ENCODE measurements around the gene ARHGAP15.

ARHGAP15 gene

DNA sequence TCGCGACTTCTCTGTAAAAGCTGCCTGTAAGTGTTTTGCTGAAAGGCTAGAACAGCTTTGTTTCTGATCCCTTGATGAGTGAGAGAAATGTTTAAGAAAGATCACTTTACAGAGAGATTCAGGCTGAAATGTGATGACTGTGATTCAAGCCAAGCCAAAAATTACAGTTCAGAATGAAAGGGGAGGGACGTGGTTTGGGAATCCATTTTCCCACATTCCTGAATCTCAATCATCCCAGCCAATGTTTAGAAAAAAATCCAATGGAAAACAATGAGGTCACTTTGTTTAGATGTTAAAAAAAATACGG lies 416.7 kb downstream of the ARHGAP15 start:
- ChIA-PET POLR2A (no interaction called here), CTCF (no interaction called here)
- TF ChIP-seq ELF4 (IDR thresholded peaks at IDR 0.05) (no peak), CTBP1 (IDR thresholded peaks at IDR 0.05; ENCODE audit: borderline replicate concordance) (no peak), FOXM1 (IDR thresholded peaks at IDR 0.05; ENCODE audit: borderline replicate concordance) (no peak), TARDBP (IDR thresholded peaks at IDR 0.05) (no peak), BHLHE40 (IDR thresholded peaks at IDR 0.05; ENCODE audit: borderline replicate concordance) (no peak), FOXA1 (IDR thresholded peaks at IDR 0.05) (no peak), HDGF (IDR thresholded peaks at IDR 0.05; ENCODE audit: borderline replicate concordance) (no peak), FOXK2 (IDR thresholded peaks at IDR 0.05) (no peak), L3MBTL2 (conservative IDR thresholded peaks at IDR 0.05) (no peak), LEF1 (IDR thresholded peaks at IDR 0.05; ENCODE audit: borderline replicate concordance) (no peak), SUZ12 (IDR thresholded peaks at IDR 0.05) (no peak), ZNF384 (IDR thresholded peaks at IDR 0.05) (no peak), ARNT (IDR thresholded peaks at IDR 0.05) (no peak)
- TF ChIP-seq, protein P1, sequence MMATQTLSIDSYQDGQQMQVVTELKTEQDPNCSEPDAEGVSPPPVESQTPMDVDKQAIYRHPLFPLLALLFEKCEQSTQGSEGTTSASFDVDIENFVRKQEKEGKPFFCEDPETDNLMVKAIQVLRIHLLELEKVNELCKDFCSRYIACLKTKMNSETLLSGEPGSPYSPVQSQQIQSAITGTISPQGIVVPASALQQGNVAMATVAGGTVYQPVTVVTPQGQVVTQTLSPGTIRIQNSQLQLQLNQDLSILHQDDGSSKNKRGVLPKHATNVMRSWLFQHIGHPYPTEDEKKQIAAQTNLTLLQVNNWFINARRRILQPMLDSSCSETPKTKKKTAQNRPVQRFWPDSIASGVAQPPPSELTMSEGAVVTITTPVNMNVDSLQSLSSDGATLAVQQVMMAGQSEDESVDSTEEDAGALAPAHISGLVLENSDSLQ (IDR thresholded peaks at IDR 0.05): no peak
- no peak for DNase-seq (ENCODE audit: extremely low spot score)

DNA sequence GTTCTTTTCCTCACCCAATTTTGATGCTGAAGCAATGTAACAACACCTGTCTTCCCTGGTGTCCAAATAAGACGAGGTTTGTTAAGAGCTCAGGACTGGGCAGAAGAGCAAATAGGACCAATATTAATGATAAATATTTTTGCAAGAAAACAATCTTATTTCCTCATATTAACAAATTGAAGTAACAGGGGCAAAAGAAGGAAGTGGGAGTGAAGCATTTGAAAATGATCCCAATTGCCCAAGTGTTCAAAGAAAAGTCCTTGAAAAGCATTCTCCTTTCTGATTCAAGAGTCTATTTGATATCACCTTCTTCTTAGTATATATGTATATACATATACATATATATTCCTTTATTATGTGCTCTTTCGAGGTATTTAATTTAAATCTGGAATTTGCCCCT lies 418.8 kb downstream of the ARHGAP15 start:
- no peak for TF ChIP-seq ELF4 (IDR thresholded peaks at IDR 0.05)
- ChIA-PET POLR2A (no interaction called here), CTCF (no interaction called here)
- no peak for DNase-seq (ENCODE audit: extremely low spot score)

GRCh38 chr2:143550500-143550899 lies 421.3 kb downstream of the ARHGAP15 start:
- TF ChIP-seq TARDBP (IDR thresholded peaks at IDR 0.05) (no peak), FOXK2 (IDR thresholded peaks at IDR 0.05) (no peak), FOXA1 (IDR thresholded peaks at IDR 0.05) (no peak), ZNF384 (IDR thresholded peaks at IDR 0.05) (no peak), ELF4 (IDR thresholded peaks at IDR 0.05) (no peak), HDGF (IDR thresholded peaks at IDR 0.05; ENCODE audit: borderline replicate concordance) (no peak), BHLHE40 (IDR thresholded peaks at IDR 0.05; ENCODE audit: borderline replicate concordance) (no peak), L3MBTL2 (conservative IDR thresholded peaks at IDR 0.05) (no peak), SUZ12 (IDR thresholded peaks at IDR 0.05) (no peak), CTBP1 (IDR thresholded peaks at IDR 0.05; ENCODE audit: borderline replicate concordance) (no peak), LEF1 (IDR thresholded peaks at IDR 0.05; ENCODE audit: borderline replicate concordance) (no peak), SP1 (IDR thresholded peaks at IDR 0.05) (no peak), FOXM1 (IDR thresholded peaks at IDR 0.05; ENCODE audit: borderline replicate concordance) (no peak), NFRKB (IDR thresholded peaks at IDR 0.05) (no peak), ARNT (IDR thresholded peaks at IDR 0.05) (no peak)
- TF ChIP-seq, protein P1 (IDR thresholded peaks at IDR 0.05): no peak
- no peak for DNase-seq (ENCODE audit: extremely low spot score)
- ChIA-PET CTCF (no interaction called here), POLR2A (no interaction called here)

DNA sequence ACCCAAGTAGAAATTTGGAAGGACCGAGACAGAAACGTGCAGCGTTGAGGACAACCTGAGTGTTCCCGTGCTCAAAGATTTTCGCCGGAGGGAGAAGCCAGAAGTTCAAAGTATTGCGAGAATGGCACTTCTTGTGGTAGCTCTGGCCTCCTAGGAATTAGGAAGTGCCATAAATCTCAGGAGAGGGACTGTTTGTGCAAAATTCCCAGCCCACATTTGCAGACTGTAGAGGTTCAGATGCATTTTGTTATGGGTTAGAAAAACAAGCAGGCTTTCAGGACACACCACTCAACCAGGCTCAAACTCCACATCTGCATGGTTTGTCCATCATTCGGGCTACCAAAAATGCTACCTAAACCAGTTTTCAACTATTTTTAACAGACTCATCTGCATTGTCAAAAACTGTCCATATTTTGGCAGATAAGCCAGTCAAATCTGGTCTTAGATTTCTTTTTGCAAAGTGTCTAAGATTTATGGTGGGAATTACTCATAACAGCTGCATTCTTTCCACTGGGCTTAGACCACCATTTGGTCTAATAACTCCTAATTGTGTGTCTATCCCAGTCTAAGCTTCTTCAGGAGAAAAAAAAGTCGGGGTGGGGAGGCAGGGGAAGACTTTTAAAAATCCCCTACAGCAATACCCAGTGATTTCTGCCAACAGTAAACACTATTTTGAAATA lies 422.9 kb downstream of the ARHGAP15 start:
- TF ChIP-seq, protein P1 (IDR thresholded peaks at IDR 0.05): no peak
- TF ChIP-seq FOXM1 (IDR thresholded peaks at IDR 0.05; ENCODE audit: borderline replicate concordance) (no peak), TARDBP (IDR thresholded peaks at IDR 0.05) (no peak), FOXK2 (IDR thresholded peaks at IDR 0.05) (no peak), SP1 (IDR thresholded peaks at IDR 0.05) (no peak), L3MBTL2 (conservative IDR thresholded peaks at IDR 0.05) (no peak), ELF4 (IDR thresholded peaks at IDR 0.05) (no peak), BHLHE40 (IDR thresholded peaks at IDR 0.05; ENCODE audit: borderline replicate concordance) (no peak), HDGF (IDR thresholded peaks at IDR 0.05; ENCODE audit: borderline replicate concordance) (no peak), ZNF384 (IDR thresholded peaks at IDR 0.05) (no peak), FOXA1 (IDR thresholded peaks at IDR 0.05) (no peak)
- POLR2A ChIA-PET: no interaction called here
- no peak for DNase-seq (ENCODE audit: extremely low spot score)
- CTCF ChIA-PET: no interaction called here

GRCh38 chr2:143553261-143553660 lies 424.0 kb downstream of the ARHGAP15 start:
- POLR2A ChIA-PET: no interaction called here
- DNase-seq (ENCODE audit: extremely low spot score): no peak
- TF ChIP-seq NFRKB (IDR thresholded peaks at IDR 0.05): no peak
- TF ChIP-seq ZNF384 (IDR thresholded peaks at IDR 0.05): no peak
- no peak for TF ChIP-seq TARDBP (IDR thresholded peaks at IDR 0.05)
- TF ChIP-seq, protein P1 (IDR thresholded peaks at IDR 0.05): no peak
- TF ChIP-seq ELF4 (IDR thresholded peaks at IDR 0.05): no peak
- TF ChIP-seq FOXM1 (IDR thresholded peaks at IDR 0.05; ENCODE audit: borderline replicate concordance): no peak
- TF ChIP-seq HDGF (IDR thresholded peaks at IDR 0.05; ENCODE audit: borderline replicate concordance): no peak
- no peak for TF ChIP-seq SUZ12 (IDR thresholded peaks at IDR 0.05)
- CTCF ChIA-PET: no interaction called here

- DNase-seq (ENCODE audit: extremely low spot score): no peak
- POLR2A ChIA-PET: no interaction called here
- CTCF ChIA-PET: no interaction called here
- TF ChIP-seq SUZ12 (IDR thresholded peaks at IDR 0.05) (no peak), FOXK2 (IDR thresholded peaks at IDR 0.05) (no peak), BHLHE40 (IDR thresholded peaks at IDR 0.05; ENCODE audit: borderline replicate concordance) (no peak), ARNT (IDR thresholded peaks at IDR 0.05) (no peak), LEF1 (IDR thresholded peaks at IDR 0.05; ENCODE audit: borderline replicate concordance) (no peak), L3MBTL2 (conservative IDR thresholded peaks at IDR 0.05) (no peak), ZNF384 (IDR thresholded peaks at IDR 0.05) (no peak), CTBP1 (IDR thresholded peaks at IDR 0.05; ENCODE audit: borderline replicate concordance) (no peak), NFRKB (IDR thresholded peaks at IDR 0.05) (no peak), HDGF (IDR thresholded peaks at IDR 0.05; ENCODE audit: borderline replicate concordance) (no peak), SP1 (IDR thresholded peaks at IDR 0.05) (no peak), ELF4 (IDR thresholded peaks at IDR 0.05) (no peak), TARDBP (IDR thresholded peaks at IDR 0.05) (no peak), FOXA1 (IDR thresholded peaks at IDR 0.05) (no peak), FOXM1 (IDR thresholded peaks at IDR 0.05; ENCODE audit: borderline replicate concordance) (no peak)
- TF ChIP-seq, protein P1 (IDR thresholded peaks at IDR 0.05): no peak
Observed at GRCh38 chr2:143558665-143559064, 429.4 kb downstream of the ARHGAP15 start.

Measured in HEK293T (cell line).